Muscle of back (tissue), 11 donors: ENCODE measurements around the gene CDC42BPA. TPM values are rescaled to one million over a fixed set of nuclear protein-coding genes. Genes with fewer than 3 reads are reported as not detected.
"Not testable (repeated sequence)": the region's sequence is repeated elsewhere in the genome, so short reads cannot be mapped to it uniquely, and the experiment has no call there.

Experiments
- DNase-seq, 3 donors: peaks; one replicate each; pipeline versions ENCODE4 v3.0.0 to v3.0.0-alpha.2; 2013
- polyA plus RNA-seq, 10 donors: library from polyadenylated mRNA; unstranded; fragments of 120-200 nt; gene quantifications; one replicate each; pipeline ENCODE4 v1.2.1, GENCODE V29; 2013; ENCODE audit not compliant: insufficient read length in 10 of 10

Gene CDC42BPA
- polyA plus RNA-seq, 10 donors: 27.0 to 36.1 (median 31.9) TPM

DNA sequence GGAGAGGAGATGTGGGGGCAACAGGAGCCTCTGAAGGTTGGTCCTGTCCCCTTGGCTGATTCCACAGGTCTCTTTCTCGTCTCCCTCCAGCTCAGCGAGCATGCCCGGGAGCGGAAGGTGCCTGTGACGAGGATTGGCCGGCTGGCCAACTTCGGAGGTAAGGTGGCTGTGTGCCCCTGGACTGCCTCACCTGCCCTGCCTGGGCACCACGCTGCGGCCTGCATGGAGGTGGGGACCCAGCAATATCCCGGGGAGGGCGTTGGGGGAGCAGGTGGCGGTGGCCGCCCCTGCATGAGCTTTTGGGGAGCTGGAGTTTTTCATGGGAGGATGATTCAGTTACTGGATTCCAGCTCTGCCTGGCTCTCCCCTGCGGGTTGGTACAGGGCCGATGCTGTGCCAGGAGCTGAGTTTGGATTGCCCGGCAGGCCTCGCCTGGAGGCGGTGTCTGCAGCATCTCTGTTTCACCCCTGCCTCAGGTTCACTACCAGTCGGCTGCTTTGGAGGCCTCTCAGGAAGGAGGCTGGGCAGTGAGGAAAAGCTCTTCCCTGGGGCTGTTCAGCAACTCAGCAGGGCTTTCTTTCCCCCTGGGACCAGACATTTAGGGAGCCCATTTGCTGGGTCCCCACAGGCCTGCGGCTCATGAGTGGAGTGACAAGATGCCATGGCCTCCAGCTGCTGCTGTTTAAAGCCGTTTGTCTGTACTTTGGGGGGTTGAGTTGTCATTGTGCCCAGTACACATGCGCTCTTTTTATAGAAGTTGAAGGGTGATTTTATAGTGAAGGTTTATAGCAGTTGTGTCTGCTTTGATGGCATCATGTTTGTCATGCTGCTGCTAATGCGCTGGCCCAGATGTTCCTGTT is 352.5 kb downstream of the CDC42BPA start:
- DNase-seq: no peak

GRCh38 chr1:226964611-226965486 is 353.4 kb downstream of the CDC42BPA start:
- DNase-seq: no peak

GRCh38 chr1:226964068-226964425 is 354.2 kb downstream of the CDC42BPA start:
- no peak for DNase-seq

- DNase-seq: no peak
Measured at GRCh38 chr1:226962421-226963391, 355.6 kb downstream of the CDC42BPA start.

GRCh38 chr1:226960944-226961765 is 357.1 kb downstream of the CDC42BPA start:
- DNase-seq: no peak

DNA sequence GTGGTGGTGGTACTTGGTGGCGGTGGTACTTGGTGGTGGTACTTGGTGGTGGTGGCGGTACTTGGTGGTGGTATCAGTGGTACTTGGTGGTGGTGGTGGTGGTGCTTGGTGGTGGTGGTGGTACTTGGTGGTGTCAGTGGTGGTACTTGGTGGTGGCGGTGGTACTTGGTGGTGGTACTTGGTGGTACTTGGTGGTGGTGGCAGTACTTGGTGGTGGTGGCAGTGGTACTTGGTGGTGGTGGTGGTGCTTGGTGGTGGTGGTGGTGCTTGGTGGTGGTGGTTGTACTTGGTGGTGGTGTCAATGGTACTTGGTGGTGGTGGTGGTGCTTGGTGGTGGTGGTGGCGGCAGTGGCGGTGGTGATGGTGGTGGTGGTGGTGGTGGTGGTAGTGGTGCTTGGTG is 358.0 kb downstream of the CDC42BPA start:
- no peak for DNase-seq

DNA sequence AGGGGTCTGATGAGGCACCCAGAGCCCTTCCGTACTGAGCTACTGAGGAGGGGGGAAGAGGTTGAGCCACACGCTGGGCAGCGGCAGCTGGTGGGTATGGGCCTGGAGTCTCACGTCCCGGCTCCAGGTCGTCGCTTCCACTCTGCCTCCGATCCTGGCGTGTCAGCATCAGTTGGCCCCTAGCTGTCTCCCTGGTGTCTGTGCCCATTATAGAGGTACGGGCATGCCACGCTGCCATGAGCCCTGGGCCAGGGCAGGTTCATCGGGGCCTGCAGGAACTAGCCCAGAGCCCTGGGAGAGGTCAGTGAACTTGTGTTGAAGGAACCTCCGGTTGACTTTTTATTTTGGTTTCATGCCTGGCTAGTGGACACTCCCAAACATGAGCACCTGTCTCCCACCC is 360.0 kb downstream of the CDC42BPA start:
- DNase-seq: no peak

DNA sequence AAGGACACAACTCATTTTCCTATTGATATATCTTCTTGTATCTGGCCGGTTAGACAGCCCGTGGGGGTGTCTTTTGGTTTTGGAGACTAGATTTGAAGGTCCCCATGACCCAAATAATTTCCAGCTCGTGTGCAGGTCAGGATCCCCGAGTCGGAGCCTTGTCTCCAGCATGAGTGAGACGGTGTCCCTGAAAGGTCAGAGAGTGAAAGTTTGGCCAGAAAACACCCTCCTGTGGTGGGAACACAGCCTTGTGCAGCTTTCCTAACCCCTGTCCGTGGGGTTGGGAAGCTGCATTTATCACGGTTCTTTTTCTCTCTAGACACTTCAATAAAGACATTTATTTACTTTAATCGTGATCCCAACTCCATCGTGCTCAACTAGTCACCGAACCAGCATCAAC is 360.6 kb downstream of the CDC42BPA start:
- DNase-seq: no peak

DNA sequence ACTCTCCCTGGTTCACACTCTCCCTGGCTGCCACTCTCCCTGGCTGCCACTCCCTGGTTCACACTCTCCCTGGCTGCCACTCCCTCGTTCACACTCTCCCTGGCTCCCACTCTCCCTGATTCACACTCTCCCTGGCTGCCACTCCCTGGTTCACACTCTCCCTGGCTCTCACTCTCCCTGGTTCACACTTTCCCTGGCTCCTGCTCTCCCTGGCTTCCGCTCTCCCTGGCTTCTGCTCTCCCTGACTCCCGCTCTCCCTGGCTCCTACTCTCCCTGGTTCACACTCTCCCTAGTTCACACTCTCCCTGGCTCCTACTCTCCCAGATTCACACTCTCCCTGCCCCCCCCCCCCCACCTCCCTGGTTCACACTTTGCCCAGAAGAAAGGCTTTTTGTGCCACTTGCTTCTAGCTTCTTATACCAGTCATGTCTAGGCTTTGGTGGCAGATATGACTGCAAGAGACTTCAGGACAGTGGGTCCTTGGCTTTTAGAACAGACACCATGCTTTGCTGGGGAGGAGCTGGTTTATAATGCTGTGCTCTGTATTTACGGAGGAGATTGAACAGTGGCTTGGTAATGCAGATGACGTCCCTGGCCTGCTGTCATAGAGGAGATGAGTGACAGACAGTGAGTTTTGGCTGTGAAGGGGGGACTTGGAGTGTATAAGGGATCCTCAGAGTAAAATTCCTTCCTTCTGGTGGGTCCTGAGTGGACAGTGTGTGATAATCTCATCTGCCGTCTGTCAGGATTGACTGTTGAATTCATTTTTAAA is 361.2 kb downstream of the CDC42BPA start:
- DNase-seq: no peak

DNA sequence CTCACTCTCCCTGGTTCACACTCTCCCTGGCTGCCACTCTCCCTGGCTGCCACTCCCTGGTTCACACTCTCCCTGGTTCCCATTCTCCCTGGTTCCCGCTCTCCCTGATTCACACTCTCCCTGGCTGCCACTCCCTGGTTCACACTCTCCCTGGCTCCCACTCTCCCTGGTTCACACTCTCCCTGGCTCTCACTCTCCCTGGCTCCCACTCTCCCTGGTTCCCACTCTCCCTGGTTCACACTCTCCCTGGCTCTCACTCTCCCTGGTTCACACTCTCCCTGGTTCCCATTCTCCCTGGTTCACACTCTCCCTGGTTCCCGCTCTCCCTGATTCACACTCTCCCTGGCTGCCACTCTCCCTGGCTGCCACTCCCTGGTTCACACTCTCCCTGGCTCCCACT is 362.4 kb downstream of the CDC42BPA start:
- DNase-seq: not testable (repeated sequence)

- DNase-seq: no peak
Measured at GRCh38 chr1:226954777-226955176, 363.5 kb downstream of the CDC42BPA start.

DNA sequence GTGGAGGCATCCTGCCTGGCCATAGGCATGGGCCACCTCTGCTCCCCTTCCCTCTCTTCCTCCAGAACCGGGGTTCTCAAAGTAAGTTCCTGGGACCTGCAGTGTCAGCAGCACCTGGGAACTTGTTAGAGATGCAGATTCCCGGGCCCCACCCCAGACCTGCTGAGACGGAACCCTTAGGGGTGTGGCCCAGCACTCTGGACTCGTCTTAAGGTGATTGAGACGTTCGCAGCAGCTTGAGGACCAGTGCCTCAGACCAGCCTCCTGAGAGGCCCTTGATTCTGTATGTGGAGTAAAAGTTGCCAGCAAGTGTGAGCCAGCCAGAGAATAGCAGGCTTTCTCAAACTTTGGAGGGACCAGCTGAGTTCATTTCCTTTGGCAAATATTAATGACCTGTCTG is 364.0 kb downstream of the CDC42BPA start:
- DNase-seq: no peak

- DNase-seq: no peak
Measured at GRCh38 chr1:226953175-226953800, 365.0 kb downstream of the CDC42BPA start.

GRCh38 chr1:226952118-226952441 is 366.2 kb downstream of the CDC42BPA start:
- DNase-seq: no peak

DNA sequence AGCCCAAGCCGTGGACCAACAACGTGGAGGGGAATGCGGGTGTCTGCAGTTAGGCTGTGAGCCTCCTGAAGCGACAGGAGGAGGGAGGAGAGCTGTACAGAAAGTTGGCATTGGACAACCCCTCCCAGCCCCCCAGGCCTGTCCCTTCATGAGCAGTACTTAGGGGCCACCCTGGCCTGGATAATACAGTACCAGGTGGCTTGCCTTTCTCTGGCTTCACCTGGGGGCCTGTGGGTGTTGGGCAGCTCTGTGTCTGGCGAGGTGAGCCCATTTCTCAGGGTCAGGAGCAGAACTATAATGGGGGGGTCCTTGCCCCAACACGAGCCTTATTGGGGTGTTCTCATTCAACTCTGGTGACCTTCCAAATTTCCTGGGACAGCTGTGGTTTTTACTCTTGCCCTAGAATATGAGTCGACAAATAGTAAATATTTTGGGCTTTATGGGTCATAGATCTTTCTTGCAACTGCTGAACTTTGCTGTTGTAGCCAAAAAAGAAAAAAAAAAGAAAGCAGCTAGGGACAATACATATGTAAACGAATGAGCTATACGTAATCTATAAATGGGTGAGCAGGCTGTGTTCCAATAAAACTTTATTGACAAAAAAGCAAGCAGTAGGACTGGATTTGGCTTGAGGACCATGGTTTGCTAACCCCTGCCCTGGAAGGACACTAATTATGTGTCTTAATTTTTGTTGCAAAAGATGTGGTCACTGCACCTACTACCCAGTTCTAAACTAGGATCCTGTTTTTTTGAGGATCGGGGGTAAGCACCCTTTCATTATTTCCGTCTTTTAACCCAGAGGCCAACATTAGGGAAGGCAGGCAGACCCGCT is 366.8 kb downstream of the CDC42BPA start:
- no peak for DNase-seq

DNA sequence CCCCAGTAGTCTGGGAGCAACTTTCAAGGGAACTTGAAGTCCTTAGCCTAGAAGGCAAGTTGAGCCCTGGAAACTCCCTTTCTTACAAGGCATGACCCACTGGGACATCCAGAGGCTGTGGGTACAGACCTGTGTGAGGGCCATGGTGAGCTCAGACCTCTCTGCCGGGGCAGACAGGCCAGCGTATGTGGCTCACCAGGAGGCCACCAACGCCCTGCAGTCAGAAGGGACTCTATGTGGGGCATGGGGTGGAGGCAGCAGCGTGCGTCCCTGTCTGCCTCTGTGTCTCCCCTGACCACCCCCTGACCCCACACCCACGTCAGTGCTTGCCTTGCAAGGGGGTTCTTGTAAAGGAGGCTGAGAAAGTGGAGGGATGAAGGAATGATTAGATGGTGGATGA is 367.4 kb downstream of the CDC42BPA start:
- no peak for DNase-seq

DNA sequence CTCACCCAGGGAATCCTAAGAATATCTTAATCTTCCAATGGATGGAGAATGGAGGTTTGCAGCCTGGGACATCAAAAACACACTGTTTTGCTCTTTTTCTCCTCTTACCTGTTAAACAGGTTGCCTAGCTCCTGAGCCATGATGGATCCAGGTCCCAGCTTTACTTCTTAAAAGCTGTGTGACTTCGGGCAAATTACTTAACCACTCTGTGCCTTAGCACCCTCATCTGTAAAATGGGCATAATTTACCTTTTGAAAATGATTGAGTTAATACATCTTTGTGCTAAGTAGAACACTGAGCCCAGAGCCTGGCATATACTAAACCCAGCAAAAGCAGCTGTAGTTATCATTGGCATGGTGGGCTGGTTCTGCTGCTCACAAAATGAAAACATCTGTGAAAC is 368.0 kb downstream of the CDC42BPA start:
- no peak for DNase-seq

GRCh38 chr1:226949401-226949800 is 368.9 kb downstream of the CDC42BPA start:
- DNase-seq: no peak

DNA sequence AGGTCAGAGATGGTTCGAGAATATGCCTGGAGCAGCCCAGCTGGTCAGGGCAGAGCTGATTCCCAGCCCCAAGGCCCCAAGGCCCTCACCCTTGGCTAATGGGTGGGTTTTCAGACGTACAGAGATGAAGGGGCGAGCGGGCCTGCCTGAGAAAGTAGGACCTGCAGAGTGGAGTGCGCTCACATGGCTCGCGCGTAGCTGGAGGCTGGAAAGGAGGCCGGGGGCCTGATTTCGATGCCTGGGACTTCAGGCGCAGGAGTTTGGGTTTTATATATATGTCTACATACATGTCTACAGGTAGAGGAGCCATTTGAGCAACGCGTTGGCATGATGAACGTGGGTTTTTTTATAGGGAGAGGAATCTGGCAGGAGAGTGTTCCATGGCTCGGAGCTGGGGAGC is 369.3 kb downstream of the CDC42BPA start:
- DNase-seq: no peak
